HG02884 (cell line): ENCODE measurements around the gene CALN1.

Source experiments
- ATAC-seq: cut with Tn5 transposase; IDR thresholded peaks from one replicate; pipeline ENCODE4 v1.9.1; 2021; ENCODE audit warnings: mild to moderate bottlenecking, moderate library complexity; ENCODE audit not compliant: unreplicated experiment

The CALN1 gene

GRCh38 chr7:71900556-71900955 lies 511.6 kb downstream of the CALN1 start:
- ATAC-seq: no peak

GRCh38 chr7:71896535-71896934 lies 515.6 kb downstream of the CALN1 start:
- no peak for ATAC-seq

- no peak for ATAC-seq
These were observed 526.1 kb downstream of the CALN1 start for GRCh38 chr7:71886046-71886445.

GRCh38 chr7:71885487-71885886 lies 526.7 kb downstream of the CALN1 start:
- no peak for ATAC-seq

- no peak for ATAC-seq
These were observed 528.7 kb downstream of the CALN1 start for GRCh38 chr7:71883415-71883814.

GRCh38 chr7:71871446-71871845 lies 540.7 kb downstream of the CALN1 start:
- ATAC-seq: no peak

- no peak for ATAC-seq
These were observed 541.3 kb downstream of the CALN1 start for GRCh38 chr7:71870812-71871211.

GRCh38 chr7:71868797-71869196 lies 543.3 kb downstream of the CALN1 start:
- no peak for ATAC-seq

GRCh38 chr7:71867626-71868025 lies 544.5 kb downstream of the CALN1 start:
- ATAC-seq: no peak

GRCh38 chr7:71865172-71865571 lies 547.0 kb downstream of the CALN1 start:
- ATAC-seq: no peak

- no peak for ATAC-seq
These were observed 548.0 kb downstream of the CALN1 start for GRCh38 chr7:71864130-71864529.

- no peak for ATAC-seq
These were observed 551.6 kb downstream of the CALN1 start for GRCh38 chr7:71860572-71860971.

- no peak for ATAC-seq
These were observed 554.8 kb downstream of the CALN1 start for GRCh38 chr7:71857338-71857737.

GRCh38 chr7:71854546-71855397 lies 557.4 kb downstream of the CALN1 start:
- no peak for ATAC-seq

- ATAC-seq: no peak
These were observed 560.2 kb downstream of the CALN1 start for GRCh38 chr7:71851776-71852498.

GRCh38 chr7:71846160-71846559 lies 566.0 kb downstream of the CALN1 start:
- ATAC-seq: no peak

- no peak for ATAC-seq
These were observed 568.5 kb downstream of the CALN1 start for GRCh38 chr7:71843676-71844075.

- no peak for ATAC-seq
These were observed 569.4 kb downstream of the CALN1 start for GRCh38 chr7:71842786-71843185.

GRCh38 chr7:71842381-71842780 lies 569.8 kb downstream of the CALN1 start:
- no peak for ATAC-seq

- ATAC-seq: no peak
These were observed 577.1 kb downstream of the CALN1 start for GRCh38 chr7:71835056-71835455.

- ATAC-seq: no peak
These were observed 582.6 kb downstream of the CALN1 start for GRCh38 chr7:71829515-71829914.

GRCh38 chr7:71828361-71828760 lies 583.8 kb downstream of the CALN1 start:
- ATAC-seq: no peak
